PC-3 (cell line): ENCODE measurements around the gene SH3BGRL3. TPM values are rescaled to one million over a fixed set of nuclear protein-coding genes. Genes with fewer than 3 reads are reported as not detected.

Source experiments
- ATAC-seq: fragments of 200-7000 bp; cut with Tn5 transposase; 2 replicates; pipeline ENCODE4 v1.9.1; 2020; ENCODE audit warnings: mild to moderate bottlenecking, moderate library complexity
- BruUV-seq: library from RNA; stranded (reverse); fragments of 400-500 nt; replicated peaks from 2 replicates; lab custom pipeline; 2021; lab: Mats Ljungman, UMichigan
- CTCF ChIA-PET: fragments of 300-600 bp; sonication (Branson Sonifier 250); formaldehyde crosslinking; loops from one replicate; lab custom pipeline; 2022; ENCODE audit warnings: antibody characterized with exemption; lab: Charles Lee
- POLR2A ChIA-PET: fragments of 300-600 bp; sonication (Branson Sonifier 250); formaldehyde crosslinking; loops from one replicate; lab custom pipeline; 2022; ENCODE audit warnings: antibody characterized with exemption; ENCODE audit not compliant: unreplicated experiment; lab: Charles Lee
- DNase-seq: peaks from one replicate; pipeline ENCODE4 v3.0.0-alpha.2; 2015
- H2AFZ ChIP-seq: fragments of 300-600 bp; sonication (generic); 2 replicates; pipeline ENCODE4 v1.6.0; 2016; ENCODE audit warnings: antibody characterized with exemption, low read length
- H3F3A ChIP-seq: fragments of 300-600 bp; sonication (generic); one replicate; pipeline ENCODE4 v1.6.0; 2017; ENCODE audit warnings: antibody characterized with exemption, low read length, control low read depth, mild to moderate bottlenecking; ENCODE audit not compliant: unreplicated experiment
- H3K27ac ChIP-seq: fragments of 300-600 bp; sonication (generic); 2 replicates; pipeline ENCODE4 v1.5.1; 2016; ENCODE audit warnings: mild to moderate bottlenecking, low read length
- H3K27me3 ChIP-seq: fragments of 300-600 bp; sonication (generic); 2 replicates; pipeline ENCODE4 v1.6.1; 2016; ENCODE audit warnings: low read length, mixed read lengths
- H3K36me3 ChIP-seq: fragments of 300-600 bp; sonication (generic); 2 replicates; pipeline ENCODE4 v1.6.1; 2016; ENCODE audit warnings: low read depth, mixed run types, low read length, mixed read lengths
- H3K4me1 ChIP-seq: fragments of 300-600 bp; sonication (generic); 2 replicates; pipeline ENCODE4 v1.5.1; 2016; ENCODE audit warnings: low read length; ENCODE audit not compliant: insufficient read depth
- H3K4me2 ChIP-seq: fragments of 300-600 bp; sonication (generic); 2 replicates; pipeline ENCODE4 v1.6.0; 2016; ENCODE audit warnings: low read length
- H3K4me3 ChIP-seq: fragments of 300-600 bp; sonication (generic); 2 replicates; pipeline ENCODE4 v1.5.1; 2016; ENCODE audit warnings: mild to moderate bottlenecking, low read length, mixed read lengths
- H3K79me2 ChIP-seq: fragments of 300-600 bp; sonication (generic); 2 replicates; pipeline ENCODE4 v1.6.1; 2017; ENCODE audit warnings: low read length, mixed read lengths
- H3K9ac ChIP-seq: fragments of 300-600 bp; sonication (generic); 2 replicates; pipeline ENCODE4 v1.6.0; 2016; ENCODE audit warnings: mild to moderate bottlenecking, low read length
- H3K9me2 ChIP-seq: fragments of 300-600 bp; sonication (generic); replicated peaks from 2 replicates; pipeline ENCODE4 v1.6.1; 2016; ENCODE audit warnings: mixed run types, low read length, mixed read lengths
- H3K9me3 ChIP-seq: fragments of 300-600 bp; sonication (generic); 2 replicates; pipeline ENCODE4 v1.6.1; 2016; ENCODE audit warnings: low read length, mixed read lengths
- H4K20me1 ChIP-seq: fragments of 300-600 bp; sonication (generic); 2 replicates; pipeline ENCODE4 v1.6.1; 2016; ENCODE audit warnings: low read length, mixed read lengths
- CTCF ChIP-seq: fragments of 300-600 bp; sonication (generic); conservative IDR thresholded peaks from 2 replicates; pipeline ENCODE4 v1.5.1; 2017; ENCODE audit warnings: antibody characterized with exemption, low read depth, mild to moderate bottlenecking, low read length
- EZH2 ChIP-seq: fragments of 300-600 bp; sonication (generic); IDR thresholded peaks from one replicate; pipeline ENCODE4 v1.6.1; 2017; ENCODE audit warnings: antibody characterized with exemption, mild to moderate bottlenecking, low read length; ENCODE audit not compliant: unreplicated experiment
- EZH2phosphoT487 ChIP-seq: fragments of 300-600 bp; sonication (generic); IDR thresholded peaks from 2 replicates; pipeline ENCODE4 v1.6.1; 2018; ENCODE audit warnings: mild to moderate bottlenecking, antibody characterized with exemption, low read length, borderline replicate concordance
- intact Hi-C: fragments of 100-400 bp; cut with micrococcal nuclease; formaldehyde crosslinking; loops from 2 replicates; pipeline ENCODE4 v1.9.0; 2023
- total RNA-seq: library from RNA; depleted of rRNA; stranded (reverse); fragments of >200 nt; gene quantifications from 2 replicates; pipeline ENCODE4 v1.2.3, GENCODE V29; 2014

SH3BGRL3 gene
- total RNA-seq, 1 experiment from 2014 or later: 181 TPM

- no TSS peak for BruUV-seq
- H3K9ac ChIP-seq: no peak overlapping the region
- CTCF ChIA-PET: no interaction called here
- H3F3A ChIP-seq: no peaks in the 10 kb centered on the region
- H3K9me3 ChIP-seq: no peaks in the 10 kb centered on the region
- ATAC-seq: no peak
- TF ChIP-seq CTCF (no peak), EZH2phosphoT487 (no peak), EZH2 (no peak)
- no peaks in the 10 kb centered on the region for H3K36me3 ChIP-seq
- intact Hi-C loops: no loop called here
- no peak overlapping the region for H3K4me2 ChIP-seq
- no peak for DNase-seq
- no peak overlapping the region for H2AFZ ChIP-seq
- H3K4me1 ChIP-seq: peaks cover 7% of the 10 kb centered on the region; the same call in 1 of the 2 replicates
- no peak overlapping the region for H3K4me3 ChIP-seq
- POLR2A ChIA-PET: no interaction called here
- H3K79me2 ChIP-seq: no peaks in the 10 kb centered on the region
- H3K9me2 ChIP-seq: no peaks in the 10 kb centered on the region
- no peaks in the 10 kb centered on the region for H3K27me3 ChIP-seq
- H4K20me1 ChIP-seq: no peaks in the 10 kb centered on the region
- H3K27ac ChIP-seq: no peak overlapping the region
These were observed 14.1 kb downstream of the SH3BGRL3 start for GRCh38 chr1:26293911-26294463.

- Histone ChIP-seq H3K9me2 (no peaks in the 10 kb centered on the region), H3F3A (no peaks in the 10 kb centered on the region), H3K9ac (no peak overlapping the region), H3K4me1 (peaks cover 7% of the 10 kb centered on the region; the same call in 1 of the 2 replicates), H3K4me2 (no peak overlapping the region), H3K4me3 (no peak overlapping the region), H4K20me1 (no peaks in the 10 kb centered on the region), H3K9me3 (no peaks in the 10 kb centered on the region), H3K36me3 (no peaks in the 10 kb centered on the region), H3K79me2 (no peaks in the 10 kb centered on the region), H3K27ac (no peak overlapping the region), H3K27me3 (no peaks in the 10 kb centered on the region), H2AFZ (no peak overlapping the region)
- BruUV-seq: no TSS peak
- ChIA-PET POLR2A (no interaction called here), CTCF (no interaction called here)
- ATAC-seq (no peak), DNase-seq (no peak)
- TF ChIP-seq EZH2phosphoT487 (no peak), CTCF (no peak), EZH2 (no peak)
- intact Hi-C loops: no loop called here
These were observed 15.6 kb downstream of the SH3BGRL3 start for GRCh38 chr1:26295194-26296138.
